HepG2 (cell line): ENCODE results near the gene SLC35F3. TPM values are rescaled to one million over a fixed set of nuclear protein-coding genes. Genes with fewer than 3 reads are reported as not detected.
A peak's percentile ranks its signal among the peaks of the same experiment; 100 is the strongest.

Experiments
- ARID5B ChIP-seq: IDR thresholded peaks from 2 replicates; pipeline ENCODE4 v1.4.0; 2020; ENCODE audit warnings: mild to moderate bottlenecking, missing genetic modification reagents
- EP300 ChIP-seq, 3 experiments: sonication (generic) in 1 of 3; formaldehyde crosslinking in 1 of 3; IDR thresholded peaks; 2 replicates each; pipeline versions ENCODE4 v1.5.1 to v1.6.1; 2011 to 2020; ENCODE audit warnings: low read depth in 2 of 3, low read length in 2 of 3, borderline replicate concordance in 1 of 3, improper control_type of control experiment in 1 of 3, mild to moderate bottlenecking in 1 of 3, missing genetic modification reagents in 1 of 3, moderate library complexity in 1 of 3
- GATAD2A ChIP-seq: IDR thresholded peaks from 2 replicates; pipeline ENCODE4 v1.6.1; 2016
- KLF12 ChIP-seq: sonication (generic); formaldehyde crosslinking; IDR thresholded peaks from 2 replicates; pipeline ENCODE4 v1.4.0; 2020; ENCODE audit warnings: missing genetic modification reagents, borderline replicate concordance
- MEF2D ChIP-seq: sonication (generic); formaldehyde crosslinking; IDR thresholded peaks from 2 replicates; pipeline ENCODE4 v1.5.1; 2020; ENCODE audit warnings: mild to moderate bottlenecking, missing genetic modification reagents
- ZBED4 ChIP-seq: sonication (generic); formaldehyde crosslinking; IDR thresholded peaks from 2 replicates; pipeline ENCODE4 v1.4.0; 2020; ENCODE audit warnings: missing genetic modification reagents, borderline replicate concordance
- ZNF644 ChIP-seq: IDR thresholded peaks from 2 replicates; pipeline ENCODE4 v1.6.1; 2016; ENCODE audit warnings: low read depth
- polyA plus RNA-seq, 8 experiments: library from polyadenylated mRNA; depleted of rRNA in 3 of 8; stranded (reverse) in 7 of 8; unstranded in 1 of 8; fragments of >200 nt; fragmentation: Illumina TruSeq in 4 of 8; extraction: Trizol in 4 of 8; gene quantifications; 2 replicates each; pipeline versions ENCODE4 v1.2.1 to v1.2.3, GENCODE V29; 2011 to 2016; ENCODE audit warnings: low read depth in 4 of 8, missing spikeins in 1 of 8, mixed read lengths in 1 of 8; ENCODE audit not compliant: insufficient read depth in 1 of 8
- total RNA-seq, 5 experiments: library from RNA; depleted of rRNA; stranded (reverse); fragments of >200 nt; fragmentation: Illumina TruSeq; extraction: Trizol; gene quantifications; 2 replicates each; pipeline ENCODE4 v1.2.3, GENCODE V29; 2016; ENCODE audit warnings: low read depth in 1 of 5
- TF ChIP-seq, protein P1 (sequence below): sonication (generic); formaldehyde crosslinking; IDR thresholded peaks from 2 replicates; pipeline ENCODE4 v1.5.0; 2020; ENCODE audit warnings: missing genetic modification reagents
- TF ChIP-seq, protein P2 (sequence below): IDR thresholded peaks from 2 replicates; pipeline ENCODE4 v1.6.1; 2018; ENCODE audit warnings: missing genetic modification reagents, mild to moderate bottlenecking, missing compliant biosample characterization

SLC35F3 gene
- total and polyA plus RNA-seq, 2 of the 13 experiments (the other 11 are each of a cell fraction or from before 2014, with no cell fraction given): not detected

DNA sequence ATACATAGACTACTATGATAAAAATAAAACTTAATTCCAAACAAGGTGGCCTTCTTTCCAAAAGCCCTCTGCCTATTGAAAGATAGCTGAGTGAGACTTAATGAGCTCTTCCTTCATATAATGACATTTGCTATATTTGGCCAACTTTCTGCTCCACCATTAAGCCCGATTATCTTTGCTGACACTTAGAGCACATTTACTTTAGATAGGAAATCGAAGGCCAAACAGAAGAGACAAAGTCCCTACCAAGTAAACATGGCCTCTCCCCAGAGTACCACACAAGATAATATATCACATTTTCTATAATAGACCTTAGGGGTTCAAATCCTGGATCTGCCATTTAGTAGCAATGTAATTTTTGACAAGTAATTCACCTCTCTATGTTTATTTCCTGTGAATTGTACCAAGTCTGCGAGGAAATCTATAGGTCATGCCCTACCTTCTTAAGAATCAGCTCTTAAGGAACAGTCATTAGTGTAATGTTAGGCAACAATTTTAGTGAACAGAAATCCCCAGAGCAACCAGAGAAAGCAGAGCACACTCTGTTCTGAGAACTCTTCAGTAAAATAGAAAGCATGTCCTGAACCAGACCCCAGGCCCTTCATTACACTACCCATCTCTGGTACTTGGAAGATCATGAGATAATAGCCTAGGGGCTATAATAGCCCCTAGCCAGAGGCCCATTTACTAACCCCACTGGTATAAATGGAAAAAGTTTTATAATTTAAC lies 451.5 kb downstream of the SLC35F3 start (continued):
- TF ChIP-seq, protein P1, sequence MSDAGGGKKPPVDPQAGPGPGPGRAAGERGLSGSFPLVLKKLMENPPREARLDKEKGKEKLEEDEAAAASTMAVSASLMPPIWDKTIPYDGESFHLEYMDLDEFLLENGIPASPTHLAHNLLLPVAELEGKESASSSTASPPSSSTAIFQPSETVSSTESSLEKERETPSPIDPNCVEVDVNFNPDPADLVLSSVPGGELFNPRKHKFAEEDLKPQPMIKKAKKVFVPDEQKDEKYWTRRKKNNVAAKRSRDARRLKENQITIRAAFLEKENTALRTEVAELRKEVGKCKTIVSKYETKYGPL (CRISPR knock-in tag): no peak
- TF ChIP-seq EP300 (IDR thresholded peaks at IDR 0.05; ENCODE audit: low read depth in 2 of 2, low read length in 2 of 2) (peak in 1 of 2 experiments; percentile 57; a peak in 1 of 4 replicates), EP300 (CRISPR knock-in tag; IDR thresholded peaks at IDR 0.05; ENCODE audit: borderline replicate concordance) (no peak), ZBED4 (CRISPR knock-in tag) (no peak), MEF2D (CRISPR knock-in tag) (0 out of 2 replicates have a peak, but pooled peaks have one; percentile 30), KLF12 (CRISPR knock-in tag) (0 out of 2 replicates have a peak, but pooled peaks have one; percentile 12), ARID5B (CRISPR knock-in tag) (peak; percentile 38; the same call in 1 of the 2 replicates), ZNF644 (no peak), GATAD2A (CRISPR knock-in tag) (peak; percentile 25; the same call in 1 of the 2 replicates)
- TF ChIP-seq, protein P2, sequence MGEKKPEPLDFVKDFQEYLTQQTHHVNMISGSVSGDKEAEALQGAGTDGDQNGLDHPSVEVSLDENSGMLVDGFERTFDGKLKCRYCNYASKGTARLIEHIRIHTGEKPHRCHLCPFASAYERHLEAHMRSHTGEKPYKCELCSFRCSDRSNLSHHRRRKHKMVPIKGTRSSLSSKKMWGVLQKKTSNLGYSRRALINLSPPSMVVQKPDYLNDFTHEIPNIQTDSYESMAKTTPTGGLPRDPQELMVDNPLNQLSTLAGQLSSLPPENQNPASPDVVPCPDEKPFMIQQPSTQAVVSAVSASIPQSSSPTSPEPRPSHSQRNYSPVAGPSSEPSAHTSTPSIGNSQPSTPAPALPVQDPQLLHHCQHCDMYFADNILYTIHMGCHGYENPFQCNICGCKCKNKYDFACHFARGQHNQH (CRISPR knock-in tag): no peak
